NCI-H2171 (cell line): ENCODE measurements around the gene ADCY1.
"Not testable (repeated sequence)": the region's sequence is repeated elsewhere in the genome, so short reads cannot be mapped to it uniquely, and the experiment has no call there.

Source experiments
- DNase-seq: peaks from one replicate; lab custom pipeline; 2025; lab: John Stamatoyannopoulos, UW

ADCY1 gene

GRCh38 chr7:45573661-45574415 lies at the start of gene ADCY1:
Gene ADCY1 (plus strand): TSS chr7:45574368. CDS start chr7:45574544, 176 bp downstream.
- DNase-seq, result peak; percentile 37

- no peak for DNase-seq
These were observed 49.7 kb upstream of the ADCY1 start for GRCh38 chr7:45524445-45524844.

- DNase-seq, result no peak
These were observed 49.1 kb upstream of the ADCY1 start for GRCh38 chr7:45525057-45525456.

- DNase-seq, result no peak
These were observed 30.7 kb upstream of the ADCY1 start for GRCh38 chr7:45543473-45543872.

- DNase-seq, result not testable (repeated sequence)
These were observed 29.0 kb upstream of the ADCY1 start for GRCh38 chr7:45545105-45545710.

- DNase-seq, result not testable (repeated sequence)
These were observed 25.3 kb upstream of the ADCY1 start for GRCh38 chr7:45548917-45549316.

- DNase-seq, result no peak
These were observed 10.8 kb upstream of the ADCY1 start for GRCh38 chr7:45563401-45563800.

- no peak for DNase-seq
These were observed 10.2 kb upstream of the ADCY1 start for GRCh38 chr7:45563941-45564461.

- DNase-seq, result no peak
These were observed 9.7 kb upstream of the ADCY1 start for GRCh38 chr7:45564485-45564884.

GRCh38 chr7:45564886-45565455 lies 9.2 kb upstream of the ADCY1 start:
- DNase-seq, result no peak

GRCh38 chr7:45566386-45566785 lies 7.8 kb upstream of the ADCY1 start:
- no peak for DNase-seq

GRCh38 chr7:45566961-45567360 lies 7.2 kb upstream of the ADCY1 start:
- no peak for DNase-seq

- no peak for DNase-seq
These were observed 6.5 kb upstream of the ADCY1 start for GRCh38 chr7:45567713-45568112.

GRCh38 chr7:45568536-45569289 lies 5.5 kb upstream of the ADCY1 start:
- DNase-seq, result no peak

- no peak for DNase-seq
These were observed 4.9 kb upstream of the ADCY1 start for GRCh38 chr7:45569290-45569685.

GRCh38 chr7:45570797-45571196 lies 3.4 kb upstream of the ADCY1 start:
- DNase-seq, result no peak

GRCh38 chr7:45573204-45573603 lies 964 bp upstream of the ADCY1 start:
- DNase-seq, result no peak

GRCh38 chr7:45574416-45574668 lies 174 bp downstream of the ADCY1 start:
- peak; percentile 36 for DNase-seq

- no peak for DNase-seq
These were observed 717 bp downstream of the ADCY1 start for GRCh38 chr7:45574669-45575500.

- no peak for DNase-seq
These were observed 1.5 kb downstream of the ADCY1 start for GRCh38 chr7:45575501-45576248.
